Upper lobe of right lung (tissue), 1 donor: ENCODE results near the gene SHB. TPM values are rescaled to one million over a fixed set of nuclear protein-coding genes. Genes with fewer than 3 reads are reported as not detected.

Experiments
- ATAC-seq: fragments of 200-7000 bp; cut with Tn5 transposase; one replicate; pipeline ENCODE4 v1.9.1; 2020; ENCODE audit warnings: mild to moderate bottlenecking, moderate library complexity
- DNase-seq: peaks from one replicate; pipeline ENCODE4 v3.0.0-alpha.2; 2020
- H3K27ac ChIP-seq: fragments of 200-600 bp; one replicate; pipeline ENCODE4 v1.8.0; 2022
- H3K27me3 ChIP-seq: fragments of 200-600 bp; one replicate; pipeline ENCODE4 v1.8.0; 2022; ENCODE audit warnings: mild to moderate bottlenecking
- H3K36me3 ChIP-seq: fragments of 200-600 bp; one replicate; pipeline ENCODE4 v1.8.0; 2022
- H3K4me1 ChIP-seq: fragments of 200-600 bp; one replicate; pipeline ENCODE4 v1.8.0; 2022
- H3K4me3 ChIP-seq: fragments of 200-600 bp; one replicate; pipeline ENCODE4 v1.8.0; 2022; ENCODE audit warnings: mild to moderate bottlenecking
- H3K9me3 ChIP-seq: fragments of 200-600 bp; one replicate; pipeline ENCODE4 v1.8.0; 2022
- CTCF ChIP-seq: fragments of 200-600 bp; IDR thresholded peaks from one replicate; pipeline ENCODE4 v1.8.0; 2022; ENCODE audit warnings: antibody characterized with exemption
- intact Hi-C: fragments of 100-400 bp; cut with DNase I; formaldehyde crosslinking; loops from one replicate; pipeline ENCODE4 v1.11.0; 2022
- total RNA-seq: library from RNA; stranded (reverse); fragmentation: NEBNext Ultra II Directional; extraction: Animal tissue kit (Norgen Biotek cat#: 25700); gene quantifications from one replicate; pipeline ENCODE4 v1.2.1, GENCODE V29; 2021
- donor health status: DM: no; HTN: yes; CAD: no; lungs with severe emphysema.

SHB gene
- total RNA-seq, 1 donor from 2014 or later = 33.4 TPM

GRCh38 chr9:38000332-38000731 is 68.7 kb downstream of the SHB start:
- Histone ChIP-seq H3K9me3 (no peaks in the 10 kb centered on the region), H3K36me3 (no peaks in the 10 kb centered on the region), H3K4me3 (no peak overlapping the region), H3K4me1 (peaks cover 47% of the 10 kb centered on the region), H3K27ac (no peak overlapping the region), H3K27me3 (no peaks in the 10 kb centered on the region)
- no peak for TF ChIP-seq CTCF
- no peak for DNase-seq
- ATAC-seq = no peak
- intact Hi-C loops = no loop called here

- no peak for TF ChIP-seq CTCF
- no peaks in the 10 kb centered on the region for H3K9me3 ChIP-seq
- H3K27ac ChIP-seq = no peak overlapping the region
- peaks cover 47% of the 10 kb centered on the region for H3K4me1 ChIP-seq
- H3K36me3 ChIP-seq = no peaks in the 10 kb centered on the region
- ATAC-seq = no peak
- intact Hi-C loops = no loop called here
- no peaks in the 10 kb centered on the region for H3K27me3 ChIP-seq
- H3K4me3 ChIP-seq = no peak overlapping the region
- no peak for DNase-seq
Observed at GRCh38 chr9:37999588-38000189, 69.3 kb downstream of the SHB start.

- Histone ChIP-seq H3K4me1 (peaks cover 52% of the 10 kb centered on the region), H3K36me3 (no peaks in the 10 kb centered on the region)
Observed at GRCh38 chr9:37998881-37999587, 70.0 kb downstream of the SHB start.

GRCh38 chr9:37997636-37998374 is 71.2 kb downstream of the SHB start:
- H3K4me1 ChIP-seq = peaks cover 63% of the 10 kb centered on the region

More at GRCh38 chr9:37998881-37999587, 70.0 kb downstream of the SHB start:
- Histone ChIP-seq H3K4me3 (no peak overlapping the region), H3K27me3 (no peaks in the 10 kb centered on the region), H3K27ac (no peak overlapping the region), H3K9me3 (no peaks in the 10 kb centered on the region)
- DNase-seq = no peak
- intact Hi-C loops = no loop called here
- no peak for TF ChIP-seq CTCF
- ATAC-seq = peak; percentile 55

GRCh38 chr9:37996819-37997217 is 72.2 kb downstream of the SHB start:
- no peak for DNase-seq
- H3K36me3 ChIP-seq = no peaks in the 10 kb centered on the region
- intact Hi-C loops = no loop called here
- peaks cover 64% of the 10 kb centered on the region for H3K4me1 ChIP-seq
- TF ChIP-seq CTCF = no peak
- no peaks in the 10 kb centered on the region for H3K27me3 ChIP-seq
- H3K4me3 ChIP-seq = no peak overlapping the region
- H3K9me3 ChIP-seq = no peaks in the 10 kb centered on the region
- no peak overlapping the region for H3K27ac ChIP-seq
- ATAC-seq = no peak

More at GRCh38 chr9:37997636-37998374, 71.2 kb downstream of the SHB start:
- Histone ChIP-seq H3K27me3 (no peaks in the 10 kb centered on the region), H3K9me3 (no peaks in the 10 kb centered on the region), H3K4me3 (no peak overlapping the region), H3K27ac (no peak overlapping the region), H3K36me3 (no peaks in the 10 kb centered on the region)
- ATAC-seq = no peak
- no peak for DNase-seq
- intact Hi-C loops = no loop called here
- TF ChIP-seq CTCF = no peak
